Vagina (tissue), 2 donors: ENCODE data around the gene DIP2A.

Experiments
- CTCF ChIP-seq, 3 experiments: fragments of 450-650 bp in 2 of 3; fragments of 200-600 bp in 1 of 3; sonication (generic) in 1 of 3; IDR thresholded peaks; one replicate each; pipeline ENCODE4 v1.5.1; 2017 to 2019; ENCODE audit warnings: antibody characterized with exemption in 3 of 3, mild to moderate bottlenecking in 2 of 3, moderate library complexity in 2 of 3
- POLR2A ChIP-seq, 2 donors: fragments of 450-650 bp; IDR thresholded peaks; one replicate each; pipeline ENCODE4 v1.6.1; 2017; ENCODE audit warnings: antibody characterized with exemption in 2 of 2, mild to moderate bottlenecking in 2 of 2, moderate library complexity in 2 of 2
- POLR2AphosphoS5 ChIP-seq, 2 donors: sonication (generic); formaldehyde crosslinking; IDR thresholded peaks; one replicate each; pipeline ENCODE4 v1.9.0; 2017; ENCODE audit warnings: antibody characterized with exemption in 2 of 2, mild to moderate bottlenecking in 2 of 2, low read depth in 1 of 2; ENCODE audit not compliant: insufficient read depth in 1 of 2

GRCh38 chr21:46560568-46561444, 102.1 kb downstream of the DIP2A start:
- TF ChIP-seq CTCF (IDR thresholded peaks at IDR 0.05): no peak
- no peak for TF ChIP-seq POLR2A (IDR thresholded peaks at IDR 0.05)
- no peak for TF ChIP-seq POLR2AphosphoS5 (IDR thresholded peaks at IDR 0.05; ENCODE audit: insufficient read depth in 1 of 2, low read depth in 1 of 2)
